NCI-H146 treated with DMSO at 0.1 percent for 48 hours (cell line): Measurements from ENCODE around the gene CNTRL.
"Not testable (repeated sequence)": the region's sequence is repeated elsewhere in the genome, so short reads cannot be mapped to it uniquely, and the experiment has no call there.

Experiments used
- DNase-seq: peaks from one replicate; lab custom pipeline; 2025; ENCODE audit not compliant: unreplicated experiment; lab: John Stamatoyannopoulos, UW

CNTRL gene, protein sequence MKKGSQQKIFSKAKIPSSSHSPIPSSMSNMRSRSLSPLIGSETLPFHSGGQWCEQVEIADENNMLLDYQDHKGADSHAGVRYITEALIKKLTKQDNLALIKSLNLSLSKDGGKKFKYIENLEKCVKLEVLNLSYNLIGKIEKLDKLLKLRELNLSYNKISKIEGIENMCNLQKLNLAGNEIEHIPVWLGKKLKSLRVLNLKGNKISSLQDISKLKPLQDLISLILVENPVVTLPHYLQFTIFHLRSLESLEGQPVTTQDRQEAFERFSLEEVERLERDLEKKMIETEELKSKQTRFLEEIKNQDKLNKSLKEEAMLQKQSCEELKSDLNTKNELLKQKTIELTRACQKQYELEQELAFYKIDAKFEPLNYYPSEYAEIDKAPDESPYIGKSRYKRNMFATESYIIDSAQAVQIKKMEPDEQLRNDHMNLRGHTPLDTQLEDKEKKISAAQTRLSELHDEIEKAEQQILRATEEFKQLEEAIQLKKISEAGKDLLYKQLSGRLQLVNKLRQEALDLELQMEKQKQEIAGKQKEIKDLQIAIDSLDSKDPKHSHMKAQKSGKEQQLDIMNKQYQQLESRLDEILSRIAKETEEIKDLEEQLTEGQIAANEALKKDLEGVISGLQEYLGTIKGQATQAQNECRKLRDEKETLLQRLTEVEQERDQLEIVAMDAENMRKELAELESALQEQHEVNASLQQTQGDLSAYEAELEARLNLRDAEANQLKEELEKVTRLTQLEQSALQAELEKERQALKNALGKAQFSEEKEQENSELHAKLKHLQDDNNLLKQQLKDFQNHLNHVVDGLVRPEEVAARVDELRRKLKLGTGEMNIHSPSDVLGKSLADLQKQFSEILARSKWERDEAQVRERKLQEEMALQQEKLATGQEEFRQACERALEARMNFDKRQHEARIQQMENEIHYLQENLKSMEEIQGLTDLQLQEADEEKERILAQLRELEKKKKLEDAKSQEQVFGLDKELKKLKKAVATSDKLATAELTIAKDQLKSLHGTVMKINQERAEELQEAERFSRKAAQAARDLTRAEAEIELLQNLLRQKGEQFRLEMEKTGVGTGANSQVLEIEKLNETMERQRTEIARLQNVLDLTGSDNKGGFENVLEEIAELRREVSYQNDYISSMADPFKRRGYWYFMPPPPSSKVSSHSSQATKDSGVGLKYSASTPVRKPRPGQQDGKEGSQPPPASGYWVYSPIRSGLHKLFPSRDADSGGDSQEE (N-terminal part only)

DNA sequence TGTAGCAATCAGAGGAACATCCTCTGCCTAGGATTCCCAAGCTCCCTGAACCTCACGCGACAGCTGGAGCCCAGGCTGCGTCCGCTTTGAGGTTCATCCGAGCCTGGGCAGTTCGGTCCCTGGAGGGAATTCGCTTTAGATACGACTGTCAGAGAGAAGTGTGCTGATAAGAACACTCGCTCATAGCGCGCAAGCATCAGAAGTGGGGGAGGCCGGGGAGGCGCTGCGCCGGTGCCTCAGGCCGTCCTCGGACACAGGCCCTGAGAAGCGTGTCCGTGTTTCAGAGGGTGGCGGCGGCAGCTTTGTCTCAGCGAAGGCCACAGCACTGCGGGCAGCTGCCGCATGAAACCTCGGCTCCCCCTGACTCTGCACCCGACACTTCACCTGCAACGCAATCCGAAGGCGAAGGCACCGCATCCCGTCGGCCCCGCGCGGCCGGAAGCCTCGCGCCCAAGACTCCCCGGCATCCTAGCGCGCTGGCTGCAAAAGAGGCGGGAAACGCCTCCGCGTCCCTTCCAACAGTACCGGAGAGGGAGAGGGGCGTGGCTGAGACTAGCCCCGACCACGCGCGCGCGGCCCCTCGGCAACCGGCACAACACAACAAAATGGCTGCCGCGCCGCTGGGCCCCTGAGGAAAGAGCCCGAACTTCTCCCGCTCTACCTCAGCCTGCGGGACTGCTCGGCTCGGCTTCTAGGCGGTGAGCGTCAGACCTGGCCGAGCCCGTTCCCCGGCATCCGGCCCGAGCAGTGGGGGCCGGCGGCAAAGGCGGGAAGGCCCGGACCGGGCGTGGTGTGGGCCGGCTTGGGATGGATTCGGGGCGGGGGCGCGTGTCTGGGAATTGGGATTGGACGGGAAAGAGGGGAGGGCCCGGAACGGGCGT, at the start of gene CNTRL:
Gene CNTRL, plus strand, starts transcription at position 586 of the 881 bp plus-strand sequence. CDS start 13,372 bp downstream, outside the sequence.
- DNase-seq = peak; percentile 77

DNA sequence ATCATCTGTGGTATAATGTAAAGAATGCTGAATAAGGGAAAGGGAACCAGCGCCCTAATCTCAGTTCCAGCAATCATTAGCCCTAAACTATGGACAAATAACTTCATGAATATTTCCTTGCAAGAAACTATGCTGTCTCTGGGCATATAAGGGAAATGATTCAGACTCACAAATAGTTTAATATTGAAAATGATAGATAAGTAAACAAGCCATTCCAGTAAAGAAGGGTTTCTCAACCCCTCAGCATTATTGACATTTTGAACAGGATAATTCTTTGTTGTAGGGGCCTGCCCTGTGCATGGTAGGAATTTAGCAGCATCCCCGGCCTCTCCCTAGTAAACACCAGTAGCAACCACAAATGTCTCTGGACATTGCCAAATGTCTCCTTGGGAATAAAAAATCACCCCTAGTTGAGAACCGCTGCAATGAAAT, 48.5 kb upstream of the CNTRL start:
- no peak for DNase-seq

GRCh38 chr9:121026768-121027167, 48.0 kb upstream of the CNTRL start:
- DNase-seq = no peak

DNA sequence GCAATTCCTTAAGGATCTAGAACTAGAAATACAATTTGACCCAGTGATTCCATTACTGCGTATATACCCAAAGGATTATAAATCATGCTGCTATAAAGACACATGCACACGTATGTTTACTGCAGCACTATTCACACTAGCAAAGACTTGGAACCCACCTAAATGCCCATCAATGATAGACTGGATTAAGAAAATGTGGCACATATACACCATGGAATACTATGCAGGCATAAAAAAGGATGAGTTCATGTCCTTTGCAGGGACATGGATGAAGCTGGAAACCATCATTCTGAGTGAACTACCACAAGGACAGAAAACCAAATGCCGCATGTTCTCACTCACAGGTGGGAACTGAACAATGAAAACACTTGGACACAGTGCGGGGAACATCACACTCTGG, 46.5 kb upstream of the CNTRL start:
- not testable (repeated sequence) for DNase-seq

DNA sequence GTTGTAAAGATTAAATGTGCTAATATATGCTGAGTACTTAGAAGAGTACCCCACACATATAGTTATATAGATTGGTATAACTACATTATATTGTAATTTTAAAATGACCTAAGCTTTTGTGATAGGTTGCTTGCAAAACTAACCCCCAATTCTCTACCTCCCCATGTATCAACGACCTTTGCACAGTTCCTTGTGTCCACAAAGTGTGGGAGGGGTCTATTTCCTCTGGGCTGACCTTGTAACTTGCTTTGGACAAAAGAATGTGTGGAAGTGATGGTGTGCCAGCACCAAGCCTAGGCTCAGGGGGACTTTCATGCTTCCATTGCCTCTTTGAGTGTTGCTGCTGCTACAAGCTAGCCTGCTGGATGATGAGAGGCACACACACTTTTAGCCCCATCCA, 45.3 kb upstream of the CNTRL start:
- no peak for DNase-seq

- no peak for DNase-seq
Observed at GRCh38 chr9:121034529-121034928, 40.2 kb upstream of the CNTRL start.

DNA sequence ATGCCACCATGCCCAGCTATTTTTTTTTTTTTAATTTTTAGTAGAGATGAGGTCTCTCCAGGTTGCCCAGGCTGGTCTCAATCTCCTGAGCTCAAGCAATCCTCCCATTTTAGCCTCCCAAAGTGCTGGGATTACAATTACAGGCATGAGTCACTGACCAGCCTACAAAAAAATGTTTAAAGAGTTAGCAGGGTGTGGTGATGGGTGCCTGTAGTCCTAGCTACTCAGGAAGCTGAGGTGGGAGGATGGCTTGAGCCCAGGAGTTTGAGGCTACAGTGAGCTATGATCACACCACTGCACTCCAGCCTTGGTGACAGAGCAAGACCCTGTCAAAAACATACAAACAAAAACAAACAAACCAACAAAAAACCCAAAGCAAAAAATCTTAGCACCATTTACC, 39.0 kb upstream of the CNTRL start:
- DNase-seq = not testable (repeated sequence)

GRCh38 chr9:121038362-121038761, 36.4 kb upstream of the CNTRL start:
- no peak for DNase-seq

GRCh38 chr9:121038804-121039203, 36.0 kb upstream of the CNTRL start:
- no peak for DNase-seq

DNA sequence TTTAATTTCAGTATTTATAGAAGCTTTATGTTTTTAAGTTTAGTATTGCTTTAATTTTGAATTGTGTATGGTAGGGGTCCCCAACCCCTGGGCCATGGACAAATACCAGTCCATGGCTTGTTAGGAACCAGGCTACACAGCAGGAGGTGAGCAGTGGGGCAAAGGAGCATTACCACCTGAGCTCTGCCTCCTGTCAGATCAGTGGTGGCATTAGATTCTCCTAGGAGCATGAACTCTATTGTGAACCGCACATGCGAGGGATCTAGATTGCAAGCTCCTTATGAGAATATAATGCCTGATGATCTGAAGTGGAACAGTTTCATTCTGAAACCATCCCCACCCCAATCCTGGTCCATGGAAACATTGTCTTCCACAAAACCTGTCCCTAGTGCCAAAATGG, 26.6 kb upstream of the CNTRL start:
- no peak for DNase-seq

- no peak for DNase-seq
Observed at GRCh38 chr9:121048618-121049017, 26.1 kb upstream of the CNTRL start.

DNA sequence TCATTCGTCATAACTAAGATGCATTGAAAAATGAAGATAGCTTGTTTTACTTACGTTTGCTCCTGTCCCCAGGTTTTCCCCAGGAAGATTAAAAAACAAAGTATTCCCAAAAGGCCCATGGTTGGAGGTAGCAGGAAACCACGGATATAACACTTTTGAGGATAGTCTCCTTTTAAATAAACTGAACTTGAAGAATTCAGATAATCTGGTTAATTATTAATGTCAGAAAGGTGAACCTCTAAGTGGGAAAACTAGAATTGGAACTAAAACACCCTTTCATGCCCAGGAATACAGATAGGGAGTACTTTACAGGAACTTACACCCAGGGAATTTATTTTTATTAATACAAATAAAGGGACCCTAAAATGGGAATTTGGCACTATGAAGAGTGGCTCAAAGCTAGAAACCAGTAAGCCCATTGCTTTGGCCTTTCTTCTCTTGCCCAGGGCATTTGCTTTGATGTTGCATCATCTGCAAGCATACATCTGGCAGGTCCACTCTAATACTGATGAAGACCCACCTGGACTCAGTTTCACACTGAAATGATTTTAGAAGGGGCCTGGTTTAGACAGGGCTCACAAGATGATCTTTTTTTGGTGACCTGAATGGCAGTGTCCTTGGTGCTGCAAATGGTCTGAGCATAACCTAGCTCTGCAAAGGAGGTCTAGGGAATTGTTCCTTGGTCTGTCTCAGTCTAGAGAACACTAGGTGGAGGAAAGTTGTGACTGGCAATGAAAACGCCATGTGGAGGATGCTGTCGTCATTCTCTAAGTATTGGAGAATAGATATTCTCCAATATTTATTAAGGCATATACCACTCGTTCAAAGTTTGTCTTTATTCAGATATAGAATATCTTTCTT, 24.4 kb upstream of the CNTRL start, which contains the start of gene C5:
Gene C5, minus strand, starts transcription at position 148 of the 861 bp plus-strand sequence. Its CDS starts 29 bp downstream, at position 119.
- no peak for DNase-seq

- no peak for DNase-seq
Observed at GRCh38 chr9:121053544-121053943, 21.2 kb upstream of the CNTRL start.

GRCh38 chr9:121055642-121056143, 19.1 kb upstream of the CNTRL start:
- DNase-seq = no peak

- no peak for DNase-seq
Observed at GRCh38 chr9:121057821-121058220, 16.9 kb upstream of the CNTRL start.

- DNase-seq = no peak
Observed at GRCh38 chr9:121059513-121059912, 15.2 kb upstream of the CNTRL start.

DNA sequence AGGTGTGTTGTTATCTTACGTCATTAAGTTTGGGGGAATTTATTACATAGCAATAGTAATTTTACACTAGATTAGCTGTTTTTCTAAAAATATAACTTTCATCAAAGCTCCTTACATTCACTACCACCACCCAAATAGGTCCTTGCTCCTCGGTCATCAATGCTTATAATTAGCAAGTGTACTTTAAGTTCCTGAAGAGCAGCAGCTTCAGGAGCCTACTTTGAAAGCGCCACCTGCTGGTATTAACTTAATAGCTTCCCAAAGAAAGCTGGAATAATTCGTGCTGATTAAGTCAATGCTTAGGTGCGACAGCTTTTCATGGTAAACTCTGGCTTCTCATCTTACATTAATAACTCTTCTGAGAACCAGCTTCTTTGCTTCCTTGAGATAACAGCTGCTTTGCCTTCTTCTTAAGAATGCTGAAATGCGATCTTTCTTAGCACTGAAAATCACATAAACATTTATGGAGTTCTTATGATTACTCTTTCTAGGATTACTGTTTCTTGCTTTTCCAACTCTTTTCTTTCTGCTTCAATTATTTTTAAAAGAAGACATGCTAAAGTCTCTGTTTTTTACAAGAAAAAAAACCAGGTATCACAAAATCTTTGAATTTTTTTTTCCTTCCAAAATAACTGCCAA, 14.6 kb upstream of the CNTRL start:
- DNase-seq = peak; percentile 7

- DNase-seq = no peak
Observed at GRCh38 chr9:121066850-121067249, 7.9 kb upstream of the CNTRL start.
